NCI-H1694 treated with DMSO at 0.1 percent for 48 hours (cell line): ENCODE measurements around the gene UNCX.
"Not testable (repeated sequence)": the region's sequence is repeated elsewhere in the genome, so short reads cannot be mapped to it uniquely, and the experiment has no call there.

Experiments used
- DNase-seq: peaks from one replicate; lab custom pipeline; 2025; lab: John Stamatoyannopoulos, UW

Gene UNCX

DNA sequence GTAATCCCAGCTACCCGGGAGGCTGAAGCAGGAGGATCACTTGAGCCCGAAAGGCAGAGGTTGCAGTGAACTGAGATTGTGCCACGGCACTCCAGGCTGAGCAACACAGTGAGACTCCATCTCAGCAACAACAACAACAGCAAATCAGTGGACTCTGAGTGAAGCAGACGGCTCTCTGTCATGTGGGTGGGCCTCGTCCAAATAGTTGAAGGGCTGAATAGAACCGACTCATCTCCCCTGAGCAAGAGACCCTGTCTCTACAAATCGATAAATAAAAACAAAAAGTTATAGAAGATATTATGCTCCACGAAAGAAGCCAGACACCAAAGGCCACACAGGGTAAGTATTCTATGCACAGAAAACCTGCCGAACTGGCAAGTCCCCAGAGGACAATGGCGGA, 45.9 kb downstream of the UNCX start:
- no peak for DNase-seq

DNA sequence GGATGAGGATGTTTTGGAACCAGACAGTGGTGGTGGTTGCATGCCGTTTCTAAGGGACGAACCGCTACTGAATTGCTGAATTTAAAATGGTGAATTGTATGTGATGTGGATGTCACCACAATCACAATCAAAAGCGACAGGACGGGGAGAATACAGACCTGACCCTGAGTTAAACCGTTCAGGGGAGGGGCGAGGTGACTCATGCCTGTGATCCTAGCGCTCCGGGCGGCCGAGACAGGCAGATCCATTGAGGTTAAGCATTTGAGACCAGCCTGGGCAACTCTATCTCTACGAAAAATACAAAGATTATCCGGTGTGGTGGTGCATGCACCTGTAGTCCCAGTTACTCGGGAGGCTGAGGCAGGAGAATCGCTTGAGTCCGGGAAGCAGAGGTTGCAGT, 46.4 kb downstream of the UNCX start:
- DNase-seq: no peak

DNA sequence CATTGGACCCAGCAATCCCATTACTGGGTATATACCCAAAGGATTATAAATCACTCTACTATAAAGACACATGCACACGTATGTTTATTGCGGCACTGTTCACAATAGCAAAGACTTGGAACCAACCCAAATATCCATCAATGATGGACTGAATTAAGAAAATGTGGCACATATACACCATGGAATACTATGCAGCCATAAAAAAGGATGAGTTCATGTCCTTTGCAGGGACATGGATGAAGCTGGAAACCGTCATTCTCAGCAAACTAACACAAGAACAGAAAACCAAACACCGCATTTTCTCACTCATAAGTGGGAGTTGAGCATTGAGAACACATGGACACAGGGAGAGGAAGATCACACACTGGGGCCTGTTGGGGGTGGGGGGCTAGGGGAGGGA, 47.2 kb downstream of the UNCX start:
- DNase-seq: not testable (repeated sequence)

DNA sequence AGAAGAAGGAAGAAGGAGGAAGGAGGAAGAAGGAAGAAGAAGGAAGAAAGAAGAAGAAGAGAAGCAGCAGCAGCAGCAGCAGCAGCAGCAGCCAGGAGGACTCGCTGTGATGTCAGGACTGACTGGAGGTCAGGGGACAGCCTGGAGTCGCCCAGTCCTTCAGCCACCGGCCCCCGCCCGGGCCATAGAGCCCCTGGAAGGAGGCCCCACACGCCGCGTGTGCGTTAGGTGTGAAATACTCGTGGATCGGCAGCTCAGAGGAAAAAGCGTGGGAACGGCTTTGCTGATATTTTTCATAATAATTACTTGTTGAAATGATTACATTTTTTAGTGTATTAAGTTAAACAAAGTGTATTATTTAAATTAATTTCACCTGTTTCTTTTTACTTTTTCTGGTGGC, 48.4 kb downstream of the UNCX start:
- no peak for DNase-seq

DNA sequence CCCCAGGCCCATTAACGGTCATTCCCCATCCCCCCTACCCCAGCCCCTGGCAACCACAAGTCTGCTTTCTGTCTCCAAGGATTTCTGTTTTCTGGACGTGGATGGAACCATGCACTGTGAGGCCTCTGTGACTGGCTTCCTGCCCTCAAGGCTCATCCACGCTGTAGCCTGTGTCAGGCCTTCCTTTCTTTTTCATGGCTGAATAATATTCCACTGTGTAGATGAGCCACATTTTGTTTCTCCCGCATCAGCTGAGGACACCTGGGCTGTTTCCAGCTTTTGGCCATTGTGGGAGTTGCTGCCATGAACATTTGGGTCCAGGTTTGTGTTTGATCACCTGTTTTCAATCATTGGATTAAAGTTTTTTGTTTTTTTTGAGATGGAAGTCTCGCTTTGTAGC, 50.0 kb downstream of the UNCX start:
- no peak for DNase-seq

DNA sequence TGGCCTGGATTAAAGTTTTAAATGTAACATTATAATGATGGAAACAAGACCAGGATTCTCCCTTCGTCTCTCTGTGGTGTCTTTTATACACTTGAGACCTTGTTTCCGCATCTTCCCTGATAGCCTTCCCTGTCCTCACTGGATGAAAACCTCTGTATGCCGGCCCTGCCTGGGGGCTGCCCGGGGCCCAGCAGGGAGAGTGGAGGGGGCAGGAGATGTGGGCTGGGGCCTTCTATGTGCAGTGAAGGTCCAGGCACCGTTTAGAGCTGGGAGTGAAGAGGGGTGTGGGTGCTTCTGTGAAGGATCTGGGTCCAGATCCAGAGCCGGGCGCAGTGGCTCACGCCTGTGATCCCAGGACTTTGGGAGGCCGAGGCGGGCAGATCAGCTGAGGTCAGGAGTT, 50.7 kb downstream of the UNCX start:
- DNase-seq: no peak

DNA sequence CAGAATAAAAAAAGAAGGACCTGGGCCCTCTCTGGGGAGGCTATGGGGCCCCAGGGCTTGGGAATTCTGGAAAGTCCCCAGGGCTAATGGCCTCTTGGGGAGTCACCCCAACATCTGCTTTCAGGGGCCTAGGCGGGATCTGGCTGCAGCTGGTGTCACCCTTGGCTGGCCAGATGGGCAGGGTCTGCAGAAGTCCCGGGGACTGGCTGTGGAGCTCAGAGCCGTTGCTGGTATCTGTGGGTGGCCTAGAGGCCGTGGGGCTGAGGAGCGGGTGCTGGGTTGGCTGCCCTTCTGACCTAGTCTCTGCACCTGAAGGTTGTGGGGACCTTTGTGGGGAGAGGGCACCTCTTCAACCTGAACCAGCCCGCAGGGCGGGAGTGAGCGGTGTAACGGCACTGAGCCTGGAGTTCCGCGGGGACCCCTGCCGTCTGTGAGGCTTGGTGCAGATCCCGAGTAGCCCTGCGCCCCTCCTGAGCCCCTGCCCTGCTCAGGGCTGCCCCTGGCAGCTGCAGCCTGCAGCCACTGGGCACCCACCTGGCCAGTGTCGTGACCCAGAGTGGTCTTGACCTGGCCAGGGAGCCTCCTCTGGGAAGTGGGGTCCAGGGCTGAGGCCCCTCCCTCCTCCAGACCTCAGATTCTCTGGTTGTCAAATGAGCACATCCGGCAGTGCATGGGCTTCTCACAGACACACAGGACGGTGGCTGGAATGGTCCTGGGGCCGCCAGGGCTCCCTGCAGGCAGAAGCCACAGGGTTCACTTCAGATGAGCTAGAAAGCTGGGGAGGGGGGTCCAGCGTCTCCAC, 51.5 kb downstream of the UNCX start:
- DNase-seq: no peak

DNA sequence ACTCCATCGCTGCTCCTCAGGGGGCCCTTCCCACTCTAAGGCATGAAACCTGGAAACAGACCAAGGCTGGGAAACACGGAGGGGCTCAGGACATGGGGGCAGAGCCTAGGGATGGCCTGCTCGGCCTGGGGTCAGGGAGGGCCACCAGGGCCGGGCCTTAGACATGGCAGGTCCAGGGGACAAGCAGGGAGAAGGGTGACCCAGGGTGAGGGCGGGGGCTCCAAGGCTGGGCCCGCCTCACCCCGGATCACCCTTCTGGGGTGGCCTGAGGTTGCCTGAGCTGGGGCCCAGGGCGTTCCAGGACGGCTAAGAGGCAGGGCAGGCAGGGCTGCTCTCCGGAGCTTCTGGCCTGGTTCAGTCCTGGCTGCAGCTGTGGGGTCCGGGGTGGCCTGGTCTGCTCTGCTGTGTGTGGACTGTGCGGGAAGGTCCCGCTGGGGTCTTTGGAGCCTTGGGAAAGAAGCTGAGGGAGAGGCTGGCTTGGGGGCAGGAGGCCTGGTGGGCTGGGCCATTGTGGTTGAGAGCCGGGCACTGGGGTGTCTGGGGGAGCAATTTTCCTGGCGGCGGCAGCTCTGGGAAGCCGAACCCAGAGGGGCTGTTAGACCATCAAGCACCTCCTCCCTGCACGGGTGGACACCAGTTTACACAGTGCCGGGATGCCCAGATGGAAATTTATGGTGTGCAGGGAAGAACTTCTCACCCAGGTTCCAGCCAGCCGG, 52.2 kb downstream of the UNCX start:
- no peak for DNase-seq

DNA sequence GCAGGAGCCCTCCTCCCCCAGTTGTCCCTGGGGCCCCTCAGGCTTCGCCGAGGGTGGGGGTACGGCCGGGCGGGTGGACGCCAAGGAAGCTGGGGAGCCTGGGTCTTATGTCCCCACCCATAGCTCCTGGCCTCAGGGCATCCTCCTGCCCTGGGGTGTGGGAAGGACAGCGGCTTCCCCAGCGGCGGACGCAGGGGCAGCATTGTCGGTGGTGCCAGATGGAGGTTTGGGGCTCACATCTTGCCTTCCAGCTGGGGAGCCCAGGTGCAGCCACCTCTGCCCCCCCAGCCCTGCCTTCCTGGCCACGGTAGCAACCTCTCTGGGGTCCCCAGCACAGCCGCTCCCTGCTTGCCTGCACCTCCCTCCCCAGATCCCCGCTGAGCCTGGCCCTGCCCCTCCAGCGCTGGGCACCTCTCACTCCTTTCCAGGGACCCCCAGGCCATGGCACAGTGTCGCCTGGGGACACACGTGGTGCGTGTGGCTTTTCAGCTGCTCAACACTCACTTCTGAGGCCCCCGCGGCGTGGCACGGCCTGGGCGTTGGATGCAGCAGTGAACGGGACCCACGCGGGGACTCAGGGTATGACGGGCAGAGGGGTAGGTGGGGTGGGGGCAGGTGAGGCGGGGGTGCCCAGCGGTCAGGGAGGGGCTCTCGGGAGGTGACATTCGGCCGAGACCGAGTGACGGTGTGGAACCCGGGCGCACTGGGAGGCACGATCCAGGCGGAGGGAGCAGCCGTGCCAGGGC, 53.1 kb downstream of the UNCX start:
- no peak for DNase-seq
